ENCODE results near the gene CRISPLD2.
"Not testable (repeated sequence)": the region's sequence is repeated elsewhere in the genome, so short reads cannot be mapped to it uniquely, and the experiment has no call there.

The CRISPLD2 gene

DNA sequence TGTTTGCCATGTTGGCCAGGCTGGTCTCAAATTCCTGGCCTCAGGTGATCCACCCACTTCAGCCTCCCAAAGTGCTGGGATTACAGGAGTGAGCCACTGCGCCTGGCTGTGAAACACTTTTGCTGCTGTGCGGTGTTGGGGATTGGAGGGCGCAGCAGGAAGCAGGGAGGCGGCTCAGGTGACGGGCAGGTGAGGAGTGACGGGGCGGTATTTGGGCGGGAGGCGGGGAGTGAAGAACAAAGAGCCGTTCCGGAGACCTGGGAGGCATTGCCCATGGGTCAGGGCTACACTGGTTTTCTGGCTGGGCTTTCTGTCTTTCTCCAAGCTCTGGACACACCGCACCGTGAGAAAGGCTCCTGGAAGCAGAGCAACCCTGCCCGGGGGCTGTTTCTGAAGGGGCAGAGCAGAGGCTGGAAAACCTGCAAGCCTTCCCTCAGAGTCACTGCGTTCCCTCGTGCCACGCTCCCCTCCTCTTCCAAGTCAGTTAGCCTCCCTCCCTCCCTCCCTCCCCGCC, 22.1 kb downstream of the CRISPLD2 start:
- no peak for DNase-seq

GRCh38 chr16:84842516-84843148, 22.8 kb downstream of the CRISPLD2 start:
- no peak for DNase-seq

GRCh38 chr16:84843149-84844048, 23.6 kb downstream of the CRISPLD2 start:
- no peak for DNase-seq

- DNase-seq, result no peak
Measured at GRCh38 chr16:84844049-84844350, 24.2 kb downstream of the CRISPLD2 start.

GRCh38 chr16:84844559-84845495, 25.0 kb downstream of the CRISPLD2 start:
- DNase-seq, result no peak

DNA sequence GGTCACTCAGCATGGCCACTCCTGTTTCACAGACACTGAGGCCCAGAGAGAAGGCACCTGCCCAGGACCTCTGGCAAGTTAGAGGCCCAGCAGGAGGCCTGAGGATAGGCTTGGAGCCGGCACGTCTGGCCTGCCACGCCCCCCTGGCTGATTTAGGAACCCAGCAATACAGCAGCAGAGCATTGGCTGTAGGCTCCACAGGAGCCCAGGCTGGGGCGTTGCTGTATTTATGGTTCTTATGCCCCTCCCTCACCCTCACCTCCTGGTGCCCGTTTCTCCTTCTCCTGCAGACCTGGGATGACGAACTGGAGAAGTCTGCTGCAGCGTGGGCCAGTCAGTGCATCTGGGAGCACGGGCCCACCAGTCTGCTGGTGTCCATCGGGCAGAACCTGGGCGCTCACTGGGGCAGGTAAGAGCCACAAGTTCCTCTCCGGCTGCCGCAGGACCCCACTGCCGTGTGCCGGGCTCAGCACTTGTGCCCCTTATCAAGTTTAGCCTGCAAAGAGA, 25.8 kb downstream of the CRISPLD2 start:
- no peak for DNase-seq

DNA sequence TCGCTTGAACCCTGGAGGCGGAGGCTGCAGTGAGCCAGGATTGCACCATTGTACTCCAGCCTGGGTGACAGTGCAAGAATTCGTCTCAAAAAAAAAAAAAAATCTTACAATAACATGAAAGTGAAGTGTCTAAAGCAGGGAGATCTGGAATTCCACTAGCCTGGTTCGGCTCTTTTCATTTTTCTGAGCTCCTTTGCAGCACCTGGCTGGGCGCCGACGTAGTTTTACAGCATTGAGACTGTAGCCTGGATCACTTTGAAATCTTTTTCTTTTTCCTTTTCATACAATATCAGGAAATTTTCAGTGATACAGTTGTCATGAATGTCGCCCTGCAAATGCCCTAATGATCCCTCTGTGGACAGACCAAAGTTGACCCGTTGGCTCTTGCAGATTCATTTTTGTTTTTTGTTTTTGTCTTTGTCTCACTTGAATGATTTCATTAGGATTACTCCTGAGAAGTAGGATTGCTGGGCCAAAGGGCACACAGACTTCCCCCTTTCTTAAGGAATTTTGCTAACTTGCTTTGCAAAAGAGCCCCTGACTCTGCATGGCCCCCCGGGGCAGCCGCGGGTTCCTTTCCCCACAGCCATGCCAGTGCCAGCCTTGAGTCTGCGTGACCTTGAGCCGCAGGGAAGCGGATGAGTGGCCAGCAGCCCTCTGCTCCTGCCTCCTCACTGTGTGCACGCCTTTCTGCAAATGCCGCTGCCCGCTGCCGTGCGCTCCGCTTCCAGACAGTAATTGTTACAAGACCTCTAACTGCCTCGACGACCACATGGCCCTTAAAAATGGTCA, 28.0 kb downstream of the CRISPLD2 start:
- no peak for DNase-seq

- DNase-seq, result no peak
Measured at GRCh38 chr16:84848986-84849634, 29.3 kb downstream of the CRISPLD2 start.

DNA sequence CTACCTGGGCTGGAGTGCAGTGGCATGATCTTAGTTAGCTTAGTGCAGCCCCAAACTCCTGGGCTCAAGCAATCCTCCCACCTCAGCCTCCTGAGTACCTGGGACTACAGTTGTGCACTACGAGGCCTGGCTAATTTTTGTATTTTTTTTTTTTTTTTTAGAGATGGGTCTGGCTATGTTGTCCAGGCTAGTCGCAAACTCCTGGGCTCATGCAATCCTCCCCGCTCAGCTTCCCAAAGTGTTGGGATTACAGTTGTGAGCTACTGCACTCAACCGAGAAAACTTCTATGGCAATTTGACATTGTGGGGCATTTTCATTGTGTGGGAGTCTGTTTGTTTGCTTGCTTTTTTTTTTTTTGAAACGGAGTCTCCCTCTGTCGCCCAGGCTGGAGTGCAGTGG, 30.0 kb downstream of the CRISPLD2 start:
- no peak for DNase-seq

DNA sequence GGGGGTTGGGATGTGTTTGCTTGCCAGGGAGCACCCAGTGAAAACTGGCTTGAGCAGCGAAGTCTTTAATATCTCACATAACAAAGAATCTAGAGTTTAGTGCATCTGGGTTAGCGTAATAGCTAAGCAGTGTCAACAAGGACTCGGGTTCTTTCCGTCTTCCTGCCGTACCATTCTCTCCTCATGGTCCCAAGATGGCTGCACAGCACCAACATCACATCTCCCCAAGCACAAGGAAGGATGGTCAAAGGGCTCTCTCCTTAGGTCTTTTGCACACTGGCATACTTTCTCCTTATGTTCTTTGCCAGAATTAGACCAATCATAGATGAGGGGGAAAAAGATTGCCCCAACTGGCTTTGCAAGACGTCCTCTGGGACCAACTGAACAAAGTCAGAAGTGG, 30.9 kb downstream of the CRISPLD2 start:
- no peak for DNase-seq

DNA sequence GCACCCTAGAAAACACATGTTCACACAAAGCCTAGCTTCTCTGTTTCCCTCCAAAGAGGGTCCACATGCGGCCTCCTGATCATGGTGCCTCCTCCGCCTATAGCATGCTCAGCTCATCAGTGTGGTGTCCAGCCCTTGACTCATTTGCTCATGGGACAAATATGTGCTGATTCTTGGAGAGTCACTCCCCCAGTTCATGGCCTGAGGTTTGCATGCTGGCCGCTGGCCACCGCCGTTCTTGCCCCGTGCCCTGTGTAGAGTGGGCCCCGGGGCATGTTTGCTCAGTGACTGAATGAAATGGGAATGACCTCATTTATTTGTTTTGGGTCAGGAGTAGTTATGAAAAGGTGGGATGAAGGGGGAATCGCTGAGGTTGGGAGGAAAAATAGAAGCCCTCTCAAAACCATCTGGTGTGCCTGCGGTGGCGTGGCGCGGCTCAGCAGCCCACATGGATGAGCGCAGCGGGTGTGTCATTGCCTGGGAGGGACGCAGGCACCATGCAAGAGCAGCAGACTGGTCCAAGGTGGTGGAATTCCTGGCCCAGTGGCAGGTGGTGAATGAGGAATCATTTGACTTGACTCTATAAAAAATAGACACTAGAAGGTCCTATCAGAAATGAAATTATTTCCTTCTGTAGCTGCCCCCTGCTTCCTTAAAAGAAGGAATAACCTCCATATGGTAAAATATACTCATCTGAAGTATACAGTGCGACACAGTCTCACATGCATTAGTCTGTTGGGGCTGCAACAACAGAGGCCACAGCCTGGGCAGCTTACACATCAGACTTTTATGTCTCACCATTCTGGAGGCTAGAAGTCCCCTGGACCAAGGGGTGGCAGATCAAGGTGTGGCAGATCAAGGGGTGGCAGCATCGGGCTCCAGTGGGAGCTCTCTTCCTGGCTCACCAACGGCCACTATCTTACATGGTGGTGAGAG, 31.7 kb downstream of the CRISPLD2 start:
- DNase-seq, result peak; percentile 85

DNA sequence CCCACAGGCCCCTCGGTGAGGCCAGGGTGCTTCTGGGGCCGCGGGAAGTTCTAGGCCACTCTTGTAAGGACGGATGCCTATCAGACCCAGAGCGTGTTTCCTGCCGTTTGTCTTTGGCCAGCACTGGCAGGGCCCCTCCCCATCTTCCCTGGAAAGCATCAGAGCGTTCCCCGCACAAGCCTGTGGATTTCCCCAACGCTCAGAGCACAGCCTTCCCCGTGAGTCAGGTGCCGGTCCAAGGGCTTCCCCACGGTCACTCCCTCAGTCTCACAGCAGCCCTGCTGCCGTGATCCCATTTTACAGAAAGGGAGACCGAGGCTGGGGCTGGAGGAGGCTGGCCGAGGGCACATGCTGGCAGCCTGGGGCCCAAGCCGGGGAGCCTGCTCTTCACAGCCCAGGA, 33.7 kb downstream of the CRISPLD2 start:
- no peak for DNase-seq

DNA sequence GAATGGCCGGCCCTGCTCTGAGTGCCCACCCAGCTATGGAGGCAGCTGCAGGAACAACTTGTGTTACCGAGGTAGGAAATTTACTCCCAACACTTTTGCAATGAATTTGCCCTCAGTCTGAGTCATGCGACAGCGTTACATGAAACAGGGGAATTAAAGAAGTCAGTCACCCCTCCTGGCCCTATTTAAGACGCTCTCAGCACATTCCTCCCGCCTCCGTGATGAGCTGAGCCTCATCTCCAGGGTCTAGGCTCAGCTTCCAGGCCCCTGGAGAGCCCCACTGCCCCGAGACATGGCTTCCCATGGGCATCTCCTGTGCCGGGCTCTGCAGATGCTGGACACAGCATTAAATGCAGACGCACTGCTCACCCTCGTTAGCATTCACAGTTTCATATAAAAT, 35.0 kb downstream of the CRISPLD2 start:
- no peak for DNase-seq

DNA sequence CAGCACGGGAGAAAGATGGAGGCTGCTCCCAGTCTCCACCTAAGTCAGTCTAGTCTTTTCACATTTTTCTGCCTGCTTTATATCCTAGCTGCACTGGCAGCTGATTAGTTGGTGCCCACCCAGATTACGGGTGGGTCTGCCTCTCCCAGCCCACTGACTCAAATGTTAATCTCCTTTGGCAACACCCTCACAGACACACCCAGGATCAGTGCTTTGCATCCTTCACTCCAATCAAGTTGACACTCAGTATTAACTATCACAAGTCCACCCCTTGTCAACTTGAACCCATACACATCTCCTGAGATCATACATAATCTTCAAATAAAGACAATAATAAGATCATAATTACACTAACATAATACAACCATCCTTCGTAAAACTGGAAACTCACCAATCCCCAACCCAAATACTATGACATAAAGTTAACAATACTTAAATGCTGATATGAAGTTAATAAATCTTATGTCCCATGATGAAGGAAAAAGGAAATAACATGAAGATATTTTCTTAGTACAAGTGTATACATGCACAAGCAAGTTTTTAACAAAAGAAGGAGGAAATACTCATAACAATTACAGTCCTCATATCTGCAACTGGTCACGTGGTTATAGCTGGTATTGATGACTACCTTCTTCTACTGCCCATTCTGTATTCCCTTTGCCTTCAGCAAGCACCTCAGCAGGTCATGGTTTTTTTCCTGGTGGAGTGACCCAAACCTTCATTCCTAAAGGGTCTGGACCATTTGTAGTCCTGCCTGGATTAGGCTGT, 35.8 kb downstream of the CRISPLD2 start:
- not testable (repeated sequence) for DNase-seq

DNA sequence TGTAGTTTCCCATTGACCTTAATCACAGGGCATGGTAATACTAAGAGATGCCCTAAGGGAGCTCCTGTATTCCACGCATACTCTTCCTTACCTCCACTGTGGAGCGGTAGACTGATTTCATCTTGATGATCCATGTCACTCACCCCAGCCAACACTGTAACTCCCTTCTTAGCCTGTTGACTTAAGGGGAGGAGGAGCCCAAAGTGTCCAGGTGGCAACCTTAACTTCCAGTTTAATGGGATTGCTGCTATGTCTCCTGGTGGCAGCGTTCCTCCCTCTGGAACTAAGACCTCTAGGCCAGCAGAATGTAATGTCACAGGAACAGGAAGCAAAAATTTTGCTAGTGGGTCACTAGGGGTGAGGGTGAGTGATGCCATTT, 36.4 kb downstream of the CRISPLD2 start:
- not testable (repeated sequence) for DNase-seq

DNA sequence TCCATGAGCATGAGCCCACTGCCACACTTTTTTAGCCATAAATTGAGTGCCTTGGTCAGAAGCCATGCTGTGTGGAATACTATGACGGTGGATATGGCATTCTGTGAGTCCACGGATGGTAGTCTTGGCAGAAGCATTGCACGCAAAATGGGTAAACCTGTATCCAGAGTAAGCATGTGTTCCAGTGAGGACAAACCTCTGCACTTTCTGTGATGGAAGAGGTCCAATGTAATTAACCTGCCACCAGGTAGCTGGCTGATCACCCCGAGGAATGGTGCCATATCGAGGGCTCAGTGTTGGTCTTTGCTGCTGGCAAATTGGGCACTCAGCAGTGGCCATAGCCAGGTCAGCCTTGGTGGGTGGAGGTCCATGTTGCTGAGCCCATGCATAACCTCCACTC, 37.0 kb downstream of the CRISPLD2 start:
- DNase-seq, result not testable (repeated sequence)

GRCh38 chr16:84859681-84860080, 39.9 kb downstream of the CRISPLD2 start:
- no peak for DNase-seq

DNA sequence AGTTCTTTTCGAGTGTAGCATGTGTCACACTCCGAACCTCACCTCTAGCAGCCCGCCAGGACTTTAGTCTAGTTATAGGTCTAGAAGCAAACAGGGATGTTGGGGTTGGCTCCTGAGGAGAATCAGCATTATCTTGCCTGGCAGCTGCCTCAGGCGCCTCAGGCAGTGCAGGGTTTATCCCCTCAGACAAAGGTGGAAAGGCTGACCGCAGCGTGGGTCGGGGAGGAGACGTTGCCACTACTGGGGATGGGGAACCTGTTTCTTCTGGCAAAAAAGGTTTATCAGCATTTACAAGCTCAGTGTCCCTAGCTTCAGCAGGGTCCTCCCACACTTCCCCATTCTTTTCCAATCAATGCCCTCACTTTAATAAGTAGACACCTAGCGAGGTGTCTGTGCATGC, 40.6 kb downstream of the CRISPLD2 start:
- no peak for DNase-seq

GRCh38 chr16:84861671-84862070, 41.9 kb downstream of the CRISPLD2 start:
- no peak for DNase-seq
